Hepatocyte (in vitro differentiated cells): ENCODE measurements around the gene TWSG1. TPM values are rescaled to one million over a fixed set of nuclear protein-coding genes. Genes with fewer than 3 reads are reported as not detected.

Experiments
- DNase-seq: peaks from one replicate; pipeline ENCODE4 v3.0.0-alpha.2; 2016; ENCODE audit warnings: low spot score
- H2AFZ ChIP-seq: fragments of 200-600 bp; sonication (generic); 2 replicates; pipeline ENCODE4 v1.6.0; 2016; ENCODE audit warnings: antibody characterized with exemption, mild to moderate bottlenecking
- H3K27ac ChIP-seq: fragments of 200-600 bp; sonication (generic); 2 replicates; pipeline ENCODE4 v1.5.1; 2016; ENCODE audit warnings: mild to moderate bottlenecking
- H3K27me3 ChIP-seq: fragments of 200-600 bp; sonication (generic); 2 replicates; pipeline ENCODE4 v1.6.1; 2016
- H3K36me3 ChIP-seq: fragments of 200-600 bp; sonication (generic); replicated peaks from 2 replicates; pipeline ENCODE4 v1.5.1; 2016; ENCODE audit warnings: low read depth; ENCODE audit not compliant: insufficient read depth
- H3K4me1 ChIP-seq: fragments of 200-600 bp; sonication (generic); 2 replicates; pipeline ENCODE4 v1.5.1; 2016; ENCODE audit warnings: mild to moderate bottlenecking, moderate library complexity; ENCODE audit not compliant: insufficient read depth
- H3K4me2 ChIP-seq: fragments of 200-600 bp; sonication (generic); 2 replicates; pipeline ENCODE4 v1.6.0; 2016
- H3K4me3 ChIP-seq: fragments of 200-600 bp; sonication (generic); 2 replicates; pipeline ENCODE4 v1.5.1; 2016; ENCODE audit warnings: mild to moderate bottlenecking
- H3K79me2 ChIP-seq: fragments of 200-600 bp; sonication (generic); 2 replicates; pipeline ENCODE4 v1.6.0; 2017; ENCODE audit warnings: mild to moderate bottlenecking
- H3K9me2 ChIP-seq: fragments of 200-600 bp; sonication (generic); replicated peaks from 2 replicates; pipeline ENCODE4 v1.6.0; 2017; ENCODE audit warnings: mild to moderate bottlenecking; ENCODE audit not compliant: insufficient read depth
- H3K9me3 ChIP-seq: fragments of 200-600 bp; sonication (generic); 2 replicates; pipeline ENCODE4 v1.5.1; 2016; ENCODE audit warnings: low read depth, mild to moderate bottlenecking
- H4K20me1 ChIP-seq: fragments of 200-600 bp; sonication (generic); 2 replicates; pipeline ENCODE4 v1.6.0; 2016; ENCODE audit warnings: mild to moderate bottlenecking; ENCODE audit not compliant: insufficient read depth, poor library complexity, severe bottlenecking
- CTCF ChIP-seq: fragments of 200-600 bp; sonication (generic); IDR thresholded peaks from 2 replicates; pipeline ENCODE4 v1.5.1; 2016; ENCODE audit warnings: antibody characterized with exemption, mild to moderate bottlenecking; ENCODE audit not compliant: poor library complexity
- EZH2 ChIP-seq: fragments of 200-600 bp; sonication (generic); IDR thresholded peaks from 2 replicates; pipeline ENCODE4 v1.6.1; 2016; ENCODE audit warnings: antibody characterized with exemption, mild to moderate bottlenecking, borderline replicate concordance
- EZH2phosphoT487 ChIP-seq: fragments of 200-600 bp; sonication (generic); IDR thresholded peaks from one replicate; pipeline ENCODE4 v1.6.1; 2018; ENCODE audit warnings: antibody characterized with exemption, mild to moderate bottlenecking, low read depth, moderate library complexity; ENCODE audit not compliant: unreplicated experiment, severe bottlenecking
- WGBS: methylation state at CpG from one replicate; pipeline ENCODE4 v1.1.6; 2016; ENCODE audit warnings: low lambda C conversion rate; ENCODE audit errors: missing lambda C conversion rate; 5-methylcytosine and 5-hydroxymethylcytosine counted together
- polyA plus RNA-seq: library from polyadenylated mRNA; unstranded; fragments of >200 nt; fragmentation: Nextera tagmentation; extraction: Ambion mirVana; gene quantifications from 2 replicates; pipeline ENCODE4 v1.2.1, GENCODE V29; 2016
- total RNA-seq: library from RNA; depleted of rRNA; stranded (reverse); fragments of >200 nt; gene quantifications from 2 replicates; pipeline ENCODE4 v1.2.3, GENCODE V29; 2014

Gene TWSG1
- total and polyA plus RNA-seq, 2 experiments from 2014 or later = 36.7 to 61.4 TPM

- no peak for TF ChIP-seq EZH2
- no peak for TF ChIP-seq CTCF
- TF ChIP-seq EZH2phosphoT487 = no peak
- H2AFZ ChIP-seq = no peak overlapping the region
- no peaks in the 10 kb centered on the region for H3K36me3 ChIP-seq
- H3K27me3 ChIP-seq = no peaks in the 10 kb centered on the region
- no peak overlapping the region for H3K4me2 ChIP-seq
- no peaks in the 10 kb centered on the region for H3K9me3 ChIP-seq
- 67% methylated on average over 1 of the region's 1 CpG for WGBS
- no peaks in the 10 kb centered on the region for H3K79me2 ChIP-seq
- H3K9me2 ChIP-seq = no peaks in the 10 kb centered on the region
- H3K27ac ChIP-seq = no peak overlapping the region
- peaks cover 17% of the 10 kb centered on the region for H3K4me1 ChIP-seq
- DNase-seq = no peak
- no peak overlapping the region for H3K4me3 ChIP-seq
- no peaks in the 10 kb centered on the region for H4K20me1 ChIP-seq
Observed at GRCh38 chr18:9413576-9413975, 79.0 kb downstream of the TWSG1 start.

- H3K36me3 ChIP-seq = no peaks in the 10 kb centered on the region
- no peak for DNase-seq
- no peaks in the 10 kb centered on the region for H3K79me2 ChIP-seq
- H3K9me2 ChIP-seq = no peaks in the 10 kb centered on the region
- no peaks in the 10 kb centered on the region for H4K20me1 ChIP-seq
- no peak overlapping the region for H3K4me3 ChIP-seq
- peak overlapping the region; percentile 43 for H2AFZ ChIP-seq
- no peaks in the 10 kb centered on the region for H3K27me3 ChIP-seq
- H3K9me3 ChIP-seq = no peaks in the 10 kb centered on the region
- no peak for TF ChIP-seq EZH2
- TF ChIP-seq EZH2phosphoT487 = no peak
- no peak for TF ChIP-seq CTCF
- WGBS = 66% methylated on average over 6 of the region's 6 CpGs
- H3K4me2 ChIP-seq = peak overlapping the region; percentile 65
- peaks cover 17% of the 10 kb centered on the region for H3K4me1 ChIP-seq
- H3K27ac ChIP-seq = peak overlapping the region; percentile 77
Observed at GRCh38 chr18:9416563-9417072, 82.0 kb downstream of the TWSG1 start.

- H3K4me3 ChIP-seq = no peak overlapping the region
- H3K79me2 ChIP-seq = no peaks in the 10 kb centered on the region
- 74% methylated on average over 18 of the region's 18 CpGs for WGBS
- H3K4me2 ChIP-seq = peak overlapping the region; percentile 65
- TF ChIP-seq EZH2 (no peak), CTCF (no peak), EZH2phosphoT487 (no peak)
- peak; percentile 21 for DNase-seq
- no peaks in the 10 kb centered on the region for H3K27me3 ChIP-seq
- no peaks in the 10 kb centered on the region for H3K36me3 ChIP-seq
- H3K27ac ChIP-seq = peak overlapping the region; percentile 77
- no peaks in the 10 kb centered on the region for H3K9me3 ChIP-seq
- H3K4me1 ChIP-seq = peaks cover 17% of the 10 kb centered on the region
- peak overlapping the region; percentile 43 for H2AFZ ChIP-seq
- H3K9me2 ChIP-seq = no peaks in the 10 kb centered on the region
- no peaks in the 10 kb centered on the region for H4K20me1 ChIP-seq
Observed at GRCh38 chr18:9417073-9417851, 82.7 kb downstream of the TWSG1 start.
